GM18520 (cell line): Measurements from ENCODE around the gene SYT13.

ENCODE experiments used
- ATAC-seq: cut with Tn5 transposase; IDR thresholded peaks from one replicate; pipeline ENCODE4 v1.9.1; 2021; ENCODE audit not compliant: unreplicated experiment

The SYT13 gene

DNA sequence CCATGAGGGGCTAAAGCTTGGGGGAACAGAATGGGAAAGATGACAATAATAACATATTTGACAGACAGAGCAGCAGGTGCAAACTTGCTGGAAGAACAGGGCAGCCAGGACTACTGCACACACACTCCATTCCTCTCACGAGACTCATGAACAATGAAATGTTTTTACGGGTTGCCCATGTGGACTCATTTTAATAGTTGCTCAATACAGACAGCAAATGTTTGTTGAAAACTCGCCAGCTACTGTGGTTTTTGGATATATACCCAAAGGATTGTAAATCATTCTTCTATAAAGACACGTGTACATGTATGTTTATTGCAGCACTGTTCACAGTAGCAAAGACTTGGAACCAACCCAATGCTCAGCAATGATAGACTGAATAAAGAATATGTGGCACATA is 10.3 kb downstream of the SYT13 start:
- no peak for ATAC-seq

GRCh38 chr11:45274206-45274605 is 11.9 kb downstream of the SYT13 start:
- ATAC-seq = no peak

GRCh38 chr11:45273509-45273908 is 12.6 kb downstream of the SYT13 start:
- no peak for ATAC-seq

DNA sequence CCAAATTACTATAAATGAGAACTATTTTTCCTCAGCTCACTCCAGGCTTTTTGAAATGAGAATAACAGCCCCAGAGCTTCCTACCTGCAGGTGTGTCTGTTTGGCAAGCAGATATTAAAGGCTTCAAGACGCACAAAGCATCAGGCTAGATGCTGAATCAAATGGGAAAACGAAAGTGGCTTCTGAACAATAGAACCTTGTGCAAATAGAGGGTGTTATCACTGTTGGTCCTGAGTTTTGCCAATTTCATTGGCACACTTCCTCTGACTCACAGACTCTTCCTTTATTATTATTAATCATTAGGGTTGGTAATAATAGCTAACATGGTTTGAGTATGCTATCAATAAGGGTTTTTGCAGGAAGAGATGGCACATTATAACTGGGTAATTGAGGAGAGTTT is 13.4 kb downstream of the SYT13 start:
- no peak for ATAC-seq

DNA sequence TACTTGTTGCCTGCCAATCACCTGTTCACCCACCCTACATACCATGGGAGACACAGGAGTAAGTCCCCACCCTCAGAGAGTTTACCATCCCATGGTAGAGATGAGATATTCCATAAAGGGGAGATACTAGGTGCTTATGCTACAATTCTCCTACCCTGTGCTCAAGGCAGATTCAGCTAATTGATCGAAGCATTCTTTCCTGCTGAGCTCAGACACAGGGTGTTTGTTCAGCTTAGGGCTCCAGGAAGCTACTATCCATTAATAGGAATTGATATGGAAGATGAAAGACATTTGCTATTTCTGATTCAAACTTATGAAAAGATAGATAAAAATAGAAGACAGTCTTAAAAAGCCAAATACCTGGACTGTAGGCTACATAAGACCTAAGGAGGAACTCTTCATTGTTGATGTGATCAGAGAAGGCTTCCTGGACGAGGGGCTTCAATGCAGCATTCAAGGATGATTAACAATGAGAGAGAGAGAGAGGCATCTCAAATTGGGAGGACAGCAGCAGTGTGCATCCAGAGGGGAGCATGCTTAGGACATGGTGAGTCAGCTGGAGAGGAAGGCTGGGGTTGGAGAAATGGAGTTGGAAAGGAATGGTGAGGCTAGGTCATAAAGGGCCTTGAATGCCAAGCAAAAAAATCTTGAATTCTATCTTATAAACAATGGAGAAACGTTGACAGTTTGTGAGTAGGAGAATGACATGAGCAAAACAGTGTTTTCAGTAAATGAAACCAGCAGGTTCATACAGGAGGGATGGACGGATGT is 15.0 kb downstream of the SYT13 start:
- no peak for ATAC-seq

DNA sequence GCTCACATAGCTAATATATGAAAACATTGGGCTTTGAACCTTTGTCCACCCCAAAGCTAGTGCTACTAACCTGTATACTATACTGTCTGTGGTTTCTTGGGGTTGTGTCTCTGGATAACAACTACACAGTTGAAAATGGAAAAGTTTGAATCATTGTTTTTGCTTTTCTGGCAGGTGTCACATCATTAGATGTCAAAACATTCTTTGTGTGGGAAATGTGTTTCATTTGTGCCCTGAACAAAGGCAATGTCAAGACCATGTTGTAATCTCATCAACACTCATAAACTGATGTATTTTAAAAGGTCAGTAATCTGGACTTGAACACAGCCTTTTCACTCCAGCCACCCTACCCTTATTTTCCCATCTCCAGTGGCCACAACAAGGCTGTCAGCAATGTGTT is 16.5 kb downstream of the SYT13 start:
- no peak for ATAC-seq

GRCh38 chr11:45267652-45268299 is 18.4 kb downstream of the SYT13 start:
- ATAC-seq = no peak

- ATAC-seq = no peak
Measured at GRCh38 chr11:45267052-45267451, 19.1 kb downstream of the SYT13 start.

GRCh38 chr11:45266676-45267020 is 19.5 kb downstream of the SYT13 start:
- no peak for ATAC-seq

- ATAC-seq = no peak
Measured at GRCh38 chr11:45265969-45266675, 20.0 kb downstream of the SYT13 start.

DNA sequence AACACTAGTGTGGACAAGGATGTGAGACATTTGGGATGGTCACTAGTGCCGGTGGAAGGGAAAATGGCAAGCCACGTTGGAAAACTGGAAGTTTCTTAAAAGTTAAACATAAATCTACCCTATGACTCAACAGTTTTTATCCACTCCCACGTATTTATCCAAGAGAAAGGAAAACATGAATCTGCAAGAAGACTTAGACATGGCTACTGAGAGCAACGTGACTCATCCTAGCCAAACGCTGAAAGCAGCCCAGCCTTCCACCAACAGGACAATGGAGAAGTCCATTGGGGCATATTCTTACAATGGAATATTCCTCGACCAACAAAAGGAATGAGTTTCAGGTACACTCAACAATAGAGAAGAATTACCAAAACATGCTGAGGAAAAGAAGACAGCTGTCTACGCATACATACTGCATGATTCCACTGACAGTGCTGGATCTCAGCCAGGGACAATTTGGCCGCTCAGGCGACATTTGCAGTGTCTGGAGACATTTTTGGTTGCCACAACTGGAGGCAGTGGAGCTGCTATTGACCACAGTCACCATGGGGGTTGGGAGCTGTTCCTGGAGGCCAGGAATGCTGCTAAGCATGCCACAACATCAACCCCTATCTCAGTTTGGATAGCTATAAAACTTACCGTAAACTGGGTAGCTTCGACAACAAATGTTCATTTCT is 21.2 kb downstream of the SYT13 start:
- no peak for ATAC-seq

DNA sequence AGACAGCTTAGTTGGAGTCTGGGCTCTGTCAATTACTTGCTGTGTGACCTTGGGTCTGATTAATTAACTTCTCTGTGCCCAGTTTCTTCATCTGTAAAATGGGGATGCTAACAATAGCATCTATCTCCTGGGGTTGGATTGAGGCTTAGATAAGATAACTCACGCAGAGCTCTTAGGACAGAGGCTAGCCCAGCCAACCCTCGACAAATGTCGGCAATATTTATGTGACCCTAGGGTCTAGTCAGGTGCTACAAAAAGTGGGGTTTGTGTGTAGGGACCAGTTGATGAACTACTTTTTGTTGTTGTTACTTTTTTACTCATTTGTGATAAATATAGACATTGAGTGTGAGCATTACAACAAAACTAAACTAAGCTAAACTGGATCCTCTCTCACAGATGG is 22.4 kb downstream of the SYT13 start:
- no peak for ATAC-seq

GRCh38 chr11:45262900-45263299 is 23.2 kb downstream of the SYT13 start:
- ATAC-seq = no peak

- no peak for ATAC-seq
Measured at GRCh38 chr11:45260071-45260470, 26.1 kb downstream of the SYT13 start.

- ATAC-seq = no peak
Measured at GRCh38 chr11:45259592-45259991, 26.5 kb downstream of the SYT13 start.

- ATAC-seq = no peak
Measured at GRCh38 chr11:45258982-45259530, 27.1 kb downstream of the SYT13 start.

- ATAC-seq = no peak
Measured at GRCh38 chr11:45254070-45254469, 32.1 kb downstream of the SYT13 start.

GRCh38 chr11:45253640-45254039 is 32.5 kb downstream of the SYT13 start:
- no peak for ATAC-seq

DNA sequence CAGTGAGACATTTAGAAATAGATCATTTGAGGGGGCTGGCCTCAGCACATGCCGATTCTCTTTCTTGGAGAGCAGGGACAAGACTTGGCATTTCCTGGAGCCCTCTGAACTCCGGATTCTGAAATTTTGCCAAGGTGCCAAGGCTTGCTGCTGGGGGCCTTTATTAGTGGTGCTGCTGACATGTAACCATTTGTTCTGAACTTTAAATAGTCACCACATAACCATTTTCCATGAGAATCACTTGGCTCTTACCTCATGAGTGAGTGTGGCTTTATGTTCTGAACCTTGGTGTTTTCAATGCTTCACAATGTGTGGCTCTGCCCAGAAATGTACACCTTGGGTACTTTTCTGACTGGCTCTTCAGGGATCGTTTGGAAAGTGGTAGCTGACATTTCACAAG is 33.3 kb downstream of the SYT13 start:
- ATAC-seq = no peak

GRCh38 chr11:45252134-45252856 is 33.8 kb downstream of the SYT13 start:
- no peak for ATAC-seq
